Measurements from ENCODE around the gene ZNF69. TPM values are rescaled to one million over a fixed set of nuclear protein-coding genes. Genes with fewer than 3 reads are reported as not detected.

Gene ZNF69
- total and polyA plus RNA-seq, 2 of the 13 experiments (the other 11 are each of a cell fraction or from before 2014, with no cell fraction given) = 9.6 to 21.0 TPM

- TF ChIP-seq ZNF503 (CRISPR knock-in tag; IDR thresholded peaks at IDR 0.05) (peak; percentile 2; the same call in 1 of the 2 replicates), MTA1 (CRISPR knock-in tag; IDR thresholded peaks at IDR 0.05; ENCODE audit: borderline replicate concordance) (peak; percentile 90; the same call in 1 of the 2 replicates), ZNF577 (CRISPR knock-in tag; IDR thresholded peaks at IDR 0.05; ENCODE audit: borderline replicate concordance, low read depth) (no peak), ZNF580 (CRISPR knock-in tag; IDR thresholded peaks at IDR 0.05; ENCODE audit: borderline replicate concordance, low read depth) (no peak), HOMEZ (CRISPR knock-in tag; IDR thresholded peaks at IDR 0.05; ENCODE audit: low read depth) (peak; percentile 72; the same call in 1 of the 2 replicates), BATF2 (CRISPR knock-in tag; IDR thresholded peaks at IDR 0.05) (no peak), ZNF281 (CRISPR knock-in tag; IDR thresholded peaks at IDR 0.05; ENCODE audit: borderline replicate concordance) (peak; percentile 85; the same call in 1 of the 2 replicates), ZNF101 (CRISPR knock-in tag; IDR thresholded peaks at IDR 0.05; ENCODE audit: borderline replicate concordance, low read depth) (0 out of 2 replicates have a peak, but pooled peaks have one; percentile 66), ZBTB42 (CRISPR knock-in tag; IDR thresholded peaks at IDR 0.05) (peak; percentile 74; the same call in 1 of the 2 replicates), KIAA2018 (CRISPR knock-in tag; IDR thresholded peaks at IDR 0.05; ENCODE audit: borderline replicate concordance) (peak; percentile 90; the same call in 1 of the 2 replicates)
Measured at GRCh38 chr19:11887611-11888531, at the start of gene ZNF69 (continued).
